Panc1 (cell line): Measurements from ENCODE around the gene KMT5C.

ENCODE experiments used
- POLR2AphosphoS5 ChIP-seq: IDR thresholded peaks from 2 replicates; pipeline ENCODE4 v1.6.1; 2012; ENCODE audit warnings: mild to moderate bottlenecking, low read depth, low read length, moderate library complexity
- SIN3A ChIP-seq: IDR thresholded peaks from 2 replicates; pipeline ENCODE4 v1.6.1; 2012; ENCODE audit warnings: low read depth, mild to moderate bottlenecking, low read length, moderate library complexity, borderline replicate concordance; ENCODE audit not compliant: insufficient read depth
- TCF7L2 ChIP-seq: IDR thresholded peaks from 2 replicates; pipeline ENCODE4 v1.6.1; 2011; ENCODE audit warnings: mild to moderate bottlenecking, low read depth, low read length, inconsistent platforms
- TF ChIP-seq, protein P1 (sequence below): fragments of 450-650 bp; IDR thresholded peaks from 2 replicates; pipeline ENCODE4 v1.5.1; 2017; ENCODE audit warnings: mild to moderate bottlenecking

DNA sequence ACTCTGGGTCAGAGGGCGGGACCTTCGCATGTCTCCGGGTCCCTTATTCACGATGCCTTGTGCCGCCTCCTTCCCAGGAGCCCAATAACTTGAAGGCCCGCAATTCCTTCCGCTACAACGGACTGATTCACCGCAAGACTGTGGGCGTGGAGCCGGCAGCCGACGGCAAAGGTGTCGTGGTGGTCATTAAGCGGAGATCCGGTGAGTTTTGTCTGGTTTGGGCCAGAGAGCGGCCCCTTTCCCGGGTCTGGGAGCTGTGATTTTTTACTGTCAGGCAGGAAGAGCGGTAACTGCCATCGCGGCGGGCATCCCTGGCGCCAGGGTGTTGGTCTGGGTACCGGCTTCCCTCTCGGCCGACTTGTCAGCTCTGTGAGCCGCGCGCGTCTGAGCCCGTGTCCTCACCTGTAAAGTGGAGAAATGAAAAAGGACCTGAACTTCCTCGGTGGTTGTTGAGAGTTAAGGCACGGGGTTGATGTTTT, 46.9 kb downstream of the KMT5C start:
- no peak for TF ChIP-seq POLR2AphosphoS5
- TF ChIP-seq, protein P1, sequence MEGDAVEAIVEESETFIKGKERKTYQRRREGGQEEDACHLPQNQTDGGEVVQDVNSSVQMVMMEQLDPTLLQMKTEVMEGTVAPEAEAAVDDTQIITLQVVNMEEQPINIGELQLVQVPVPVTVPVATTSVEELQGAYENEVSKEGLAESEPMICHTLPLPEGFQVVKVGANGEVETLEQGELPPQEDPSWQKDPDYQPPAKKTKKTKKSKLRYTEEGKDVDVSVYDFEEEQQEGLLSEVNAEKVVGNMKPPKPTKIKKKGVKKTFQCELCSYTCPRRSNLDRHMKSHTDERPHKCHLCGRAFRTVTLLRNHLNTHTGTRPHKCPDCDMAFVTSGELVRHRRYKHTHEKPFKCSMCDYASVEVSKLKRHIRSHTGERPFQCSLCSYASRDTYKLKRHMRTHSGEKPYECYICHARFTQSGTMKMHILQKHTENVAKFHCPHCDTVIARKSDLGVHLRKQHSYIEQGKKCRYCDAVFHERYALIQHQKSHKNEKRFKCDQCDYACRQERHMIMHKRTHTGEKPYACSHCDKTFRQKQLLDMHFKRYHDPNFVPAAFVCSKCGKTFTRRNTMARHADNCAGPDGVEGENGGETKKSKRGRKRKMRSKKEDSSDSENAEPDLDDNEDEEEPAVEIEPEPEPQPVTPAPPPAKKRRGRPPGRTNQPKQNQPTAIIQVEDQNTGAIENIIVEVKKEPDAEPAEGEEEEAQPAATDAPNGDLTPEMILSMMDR, result no peak
- TF ChIP-seq TCF7L2, result no peak
- no peak for TF ChIP-seq SIN3A
